WTC11 (cell line): ENCODE data around the gene TGFBR1. TPM values are rescaled to one million over a fixed set of nuclear protein-coding genes. Genes with fewer than 3 reads are reported as not detected.

Experiments used
- ATAC-seq: fragments of 200-7000 bp; cut with Tn5 transposase; 2 replicates; pipeline ENCODE4 v1.10.0; 2021; ENCODE audit warnings: mild to moderate bottlenecking, moderate library complexity
- CTCF ChIA-PET: fragments of 300-600 bp; sonication (Branson Sonifier 250); formaldehyde crosslinking; loops from one replicate; lab custom pipeline; 2021; ENCODE audit warnings: antibody characterized with exemption; lab: Charles Lee
- POLR2A ChIA-PET: fragments of 350-600 bp; sonication (Branson Sonifier 250); formaldehyde crosslinking; loops from one replicate; lab custom pipeline; 2021; ENCODE audit warnings: antibody characterized with exemption; lab: Charles Lee
- DNase-seq: peaks from one replicate; pipeline ENCODE4 v3.0.0; 2021; ENCODE audit warnings: low spot score
- H3K27ac Mint-ChIP-seq: 2 replicates; pipeline ENCODE4 v1.8.0; 2021; ENCODE audit warnings: mixed read lengths
- H3K27me3 Mint-ChIP-seq: 2 replicates; pipeline ENCODE4 v1.8.0; 2021; ENCODE audit warnings: low read depth, mild to moderate bottlenecking, moderate library complexity, mixed read lengths
- H3K36me3 Mint-ChIP-seq: 2 replicates; pipeline ENCODE4 v1.8.0; 2021; ENCODE audit warnings: mixed read lengths
- H3K4me1 Mint-ChIP-seq: 2 replicates; pipeline ENCODE4 v1.8.0; 2022; ENCODE audit warnings: mixed read lengths
- H3K4me3 Mint-ChIP-seq: 2 replicates; pipeline ENCODE4 v1.8.0; 2021; ENCODE audit warnings: mild to moderate bottlenecking, moderate library complexity, mixed read lengths
- H3K9me3 Mint-ChIP-seq: 2 replicates; pipeline ENCODE4 v1.8.0; 2021; ENCODE audit warnings: mixed read lengths
- CBFB ChIP-seq: sonication (generic); formaldehyde crosslinking; IDR thresholded peaks from 2 replicates; pipeline ENCODE4 v1.8.1; 2022; ENCODE audit warnings: mild to moderate bottlenecking, low read depth, missing genetic modification reagents
- CREB1 ChIP-seq: sonication (generic); formaldehyde crosslinking; IDR thresholded peaks from 2 replicates; pipeline ENCODE4 v1.8.0; 2023; ENCODE audit warnings: mild to moderate bottlenecking, missing genetic modification reagents
- CREM ChIP-seq: sonication (generic); formaldehyde crosslinking; IDR thresholded peaks from 2 replicates; pipeline ENCODE4 v1.8.1; 2022; ENCODE audit warnings: mild to moderate bottlenecking, missing genetic modification reagents, moderate library complexity
- ESRRA ChIP-seq: sonication (generic); formaldehyde crosslinking; IDR thresholded peaks from 2 replicates; pipeline ENCODE4 v1.8.1; 2022; ENCODE audit warnings: mild to moderate bottlenecking, missing genetic modification reagents, borderline replicate concordance
- GRHL2 ChIP-seq: fragments of 250-450 bp; sonication (Bioruptor Pico); IDR thresholded peaks from 2 replicates; pipeline ENCODE4 v1.8.0; 2022; ENCODE audit warnings: mild to moderate bottlenecking, moderate library complexity; ENCODE audit not compliant: insufficient replicate concordance, severe bottlenecking
- JAZF1 ChIP-seq: fragments of 250-450 bp; sonication (Bioruptor Pico); IDR thresholded peaks from 2 replicates; pipeline ENCODE4 v1.9.0; 2021; ENCODE audit warnings: moderate library complexity, mild to moderate bottlenecking, inconsistent platforms
- KAT7 ChIP-seq: sonication (generic); formaldehyde crosslinking; IDR thresholded peaks from 2 replicates; pipeline ENCODE4 v1.8.1; 2023; ENCODE audit warnings: missing genetic modification reagents, mild to moderate bottlenecking, borderline replicate concordance
- NR2C2 ChIP-seq: sonication (generic); formaldehyde crosslinking; IDR thresholded peaks from 2 replicates; pipeline ENCODE4 v1.8.0; 2022; ENCODE audit warnings: mild to moderate bottlenecking, missing genetic modification reagents
- SP1 ChIP-seq: sonication (generic); formaldehyde crosslinking; conservative IDR thresholded peaks from 2 replicates; pipeline ENCODE4 v1.8.1; 2022; ENCODE audit warnings: missing genetic modification reagents
- TCF7 ChIP-seq: sonication (generic); formaldehyde crosslinking; IDR thresholded peaks from 2 replicates; pipeline ENCODE4 v1.8.0; 2022; ENCODE audit warnings: mild to moderate bottlenecking, low read depth, missing genetic modification reagents, moderate library complexity
- ZNF219 ChIP-seq: sonication (generic); formaldehyde crosslinking; IDR thresholded peaks from 2 replicates; pipeline ENCODE4 v1.8.0; 2023; ENCODE audit warnings: missing genetic modification reagents, mild to moderate bottlenecking, borderline replicate concordance
- total RNA-seq: library from RNA; stranded (reverse); gene quantifications from 3 replicates; pipeline ENCODE4 v1.2.3, GENCODE V29; 2021
- TF ChIP-seq, protein P1 (sequence below): sonication (generic); formaldehyde crosslinking; IDR thresholded peaks from 2 replicates; pipeline ENCODE4 v1.8.1; 2023; ENCODE audit warnings: mild to moderate bottlenecking, moderate library complexity, missing genetic modification reagents
- TF ChIP-seq, protein P2 (sequence below): sonication (generic); formaldehyde crosslinking; IDR thresholded peaks from 2 replicates; pipeline ENCODE4 v1.8.1; 2023; ENCODE audit warnings: mild to moderate bottlenecking, missing genetic modification reagents
- TF ChIP-seq, protein P3 (sequence below): sonication (generic); formaldehyde crosslinking; IDR thresholded peaks from 2 replicates; pipeline ENCODE4 v1.8.1; 2023; ENCODE audit warnings: mild to moderate bottlenecking, missing genetic modification reagents, moderate library complexity
- TF ChIP-seq, protein P4 (sequence below): fragments of 200-600 bp; IDR thresholded peaks from 2 replicates; pipeline ENCODE4 v1.8.0; 2022; ENCODE audit warnings: antibody characterized with exemption
- TF ChIP-seq, protein P5 (sequence below): sonication (generic); formaldehyde crosslinking; conservative IDR thresholded peaks from 2 replicates; pipeline ENCODE4 v1.8.1; 2022; ENCODE audit warnings: mild to moderate bottlenecking, missing genetic modification reagents

The TGFBR1 gene
- total RNA-seq, 1 experiment from 2014 or later = 42.4 TPM

- ChIA-PET CTCF (interaction anchor here (0.8 to 1.6 kb wide), 5 partner anchors 19 to 829 kb away, joined by 3 to 7 read pairs (median 4); partner anchors contain the start of gene ALG2), POLR2A (interaction anchor here (1.1 kb wide), 1 partner anchor 59 kb away, joined by 6 read pairs; no protein-coding TSS in a partner anchor)
- TF ChIP-seq CREM (no peak), ESRRA (CRISPR knock-in tag) (no peak), JAZF1 (CRISPR knock-in tag) (no peak), NR2C2 (no peak), SP1 (CRISPR knock-in tag) (no peak), CBFB (CRISPR knock-in tag) (no peak)
- TF ChIP-seq, protein P1, sequence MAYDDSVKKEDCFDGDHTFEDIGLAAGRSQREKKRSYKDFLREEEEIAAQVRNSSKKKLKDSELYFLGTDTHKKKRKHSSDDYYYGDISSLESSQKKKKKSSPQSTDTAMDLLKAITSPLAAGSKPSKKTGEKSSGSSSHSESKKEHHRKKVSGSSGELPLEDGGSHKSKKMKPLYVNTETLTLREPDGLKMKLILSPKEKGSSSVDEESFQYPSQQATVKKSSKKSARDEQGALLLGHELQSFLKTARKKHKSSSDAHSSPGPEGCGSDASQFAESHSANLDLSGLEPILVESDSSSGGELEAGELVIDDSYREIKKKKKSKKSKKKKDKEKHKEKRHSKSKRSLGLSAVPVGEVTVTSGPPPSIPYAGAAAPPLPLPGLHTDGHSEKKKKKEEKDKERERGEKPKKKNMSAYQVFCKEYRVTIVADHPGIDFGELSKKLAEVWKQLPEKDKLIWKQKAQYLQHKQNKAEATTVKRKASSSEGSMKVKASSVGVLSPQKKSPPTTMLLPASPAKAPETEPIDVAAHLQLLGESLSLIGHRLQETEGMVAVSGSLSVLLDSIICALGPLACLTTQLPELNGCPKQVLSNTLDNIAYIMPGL = no peak
- TF ChIP-seq, protein P2, sequence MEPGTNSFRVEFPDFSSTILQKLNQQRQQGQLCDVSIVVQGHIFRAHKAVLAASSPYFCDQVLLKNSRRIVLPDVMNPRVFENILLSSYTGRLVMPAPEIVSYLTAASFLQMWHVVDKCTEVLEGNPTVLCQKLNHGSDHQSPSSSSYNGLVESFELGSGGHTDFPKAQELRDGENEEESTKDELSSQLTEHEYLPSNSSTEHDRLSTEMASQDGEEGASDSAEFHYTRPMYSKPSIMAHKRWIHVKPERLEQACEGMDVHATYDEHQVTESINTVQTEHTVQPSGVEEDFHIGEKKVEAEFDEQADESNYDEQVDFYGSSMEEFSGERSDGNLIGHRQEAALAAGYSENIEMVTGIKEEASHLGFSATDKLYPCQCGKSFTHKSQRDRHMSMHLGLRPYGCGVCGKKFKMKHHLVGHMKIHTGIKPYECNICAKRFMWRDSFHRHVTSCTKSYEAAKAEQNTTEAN = no peak
Observed at GRCh38 chr9:99182356-99182755, 77.4 kb downstream of the TGFBR1 start.

GRCh38 chr9:99183616-99184015, 78.7 kb downstream of the TGFBR1 start:
- H3K9me3 Mint-ChIP-seq = no peaks in the 10 kb centered on the region
- DNase-seq = no peak
- no peaks in the 10 kb centered on the region for H3K36me3 Mint-ChIP-seq
- H3K27me3 Mint-ChIP-seq = no peaks in the 10 kb centered on the region; the same call in 1 of the 2 replicates
- TF ChIP-seq, protein P3, sequence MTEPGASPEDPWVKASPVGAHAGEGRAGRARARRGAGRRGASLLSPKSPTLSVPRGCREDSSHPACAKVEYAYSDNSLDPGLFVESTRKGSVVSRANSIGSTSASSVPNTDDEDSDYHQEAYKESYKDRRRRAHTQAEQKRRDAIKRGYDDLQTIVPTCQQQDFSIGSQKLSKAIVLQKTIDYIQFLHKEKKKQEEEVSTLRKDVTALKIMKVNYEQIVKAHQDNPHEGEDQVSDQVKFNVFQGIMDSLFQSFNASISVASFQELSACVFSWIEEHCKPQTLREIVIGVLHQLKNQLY (CRISPR knock-in tag) = no peak
- no peak for TF ChIP-seq CBFB (CRISPR knock-in tag)
- TF ChIP-seq TCF7 (CRISPR knock-in tag) = no peak
- TF ChIP-seq ZNF219 (CRISPR knock-in tag) = no peak
- TF ChIP-seq JAZF1 (CRISPR knock-in tag) = no peak
- TF ChIP-seq, all 79 proteins: peak for 0
- peaks cover 19% of the 10 kb centered on the region for H3K4me1 Mint-ChIP-seq
- ATAC-seq = no peak
- no peak overlapping the region for H3K4me3 Mint-ChIP-seq
- no peak overlapping the region for H3K27ac Mint-ChIP-seq
- ChIA-PET POLR2A (interaction anchor here (0.6 kb wide), 1 partner anchor 76 kb away, joined by 3 read pairs; no protein-coding TSS in a partner anchor), CTCF (interaction anchor here (0.7 to 2.9 kb wide), 10 partner anchors 10 to 827 kb away, joined by 4 to 33 read pairs (median 10); partner anchors contain the start of genes ALG2 and SEC61B)

More at GRCh38 chr9:99182356-99182755, 77.4 kb downstream of the TGFBR1 start:
- H3K27me3 Mint-ChIP-seq = no peaks in the 10 kb centered on the region; the same call in 1 of the 2 replicates
- H3K27ac Mint-ChIP-seq = no peak overlapping the region
- no peak for DNase-seq
- no peaks in the 10 kb centered on the region for H3K9me3 Mint-ChIP-seq
- H3K4me3 Mint-ChIP-seq = no peak overlapping the region
- ATAC-seq = no peak
- peaks cover 23% of the 10 kb centered on the region for H3K4me1 Mint-ChIP-seq
- H3K36me3 Mint-ChIP-seq = no peaks in the 10 kb centered on the region

DNA sequence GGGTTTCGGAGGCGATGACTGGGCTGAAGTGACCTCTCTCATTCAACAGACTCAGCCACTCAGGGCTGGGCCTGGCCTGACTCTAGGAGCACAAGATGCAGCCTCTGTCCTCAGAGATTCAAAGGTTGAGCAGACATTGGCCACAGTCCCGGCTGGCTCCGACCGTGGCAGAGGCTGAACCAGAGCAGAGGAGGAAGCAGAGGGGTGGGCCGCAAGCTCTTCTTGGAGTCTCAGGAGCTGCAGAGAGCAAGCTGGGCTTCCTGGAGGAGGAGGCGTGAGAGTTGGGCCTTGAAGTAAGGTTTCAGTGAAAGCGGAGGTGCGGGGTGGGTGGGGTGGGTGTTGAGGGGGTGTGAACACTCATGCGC, 79.2 kb downstream of the TGFBR1 start:
- Mint-ChIP-seq H3K27ac (no peak overlapping the region), H3K4me1 (peaks cover 17% of the 10 kb centered on the region), H3K27me3 (no peaks in the 10 kb centered on the region; the same call in 1 of the 2 replicates)
- peak; percentile 24 for ATAC-seq
- CTCF ChIA-PET = interaction anchor here (0.9 to 2.9 kb wide), 15 partner anchors 10 to 827 kb away, joined by 3 to 33 read pairs (median 8); partner anchors contain the start of genes ALG2 and SEC61B
- TF ChIP-seq GRHL2 (CRISPR knock-in tag) = no peak
- TF ChIP-seq, protein P4, sequence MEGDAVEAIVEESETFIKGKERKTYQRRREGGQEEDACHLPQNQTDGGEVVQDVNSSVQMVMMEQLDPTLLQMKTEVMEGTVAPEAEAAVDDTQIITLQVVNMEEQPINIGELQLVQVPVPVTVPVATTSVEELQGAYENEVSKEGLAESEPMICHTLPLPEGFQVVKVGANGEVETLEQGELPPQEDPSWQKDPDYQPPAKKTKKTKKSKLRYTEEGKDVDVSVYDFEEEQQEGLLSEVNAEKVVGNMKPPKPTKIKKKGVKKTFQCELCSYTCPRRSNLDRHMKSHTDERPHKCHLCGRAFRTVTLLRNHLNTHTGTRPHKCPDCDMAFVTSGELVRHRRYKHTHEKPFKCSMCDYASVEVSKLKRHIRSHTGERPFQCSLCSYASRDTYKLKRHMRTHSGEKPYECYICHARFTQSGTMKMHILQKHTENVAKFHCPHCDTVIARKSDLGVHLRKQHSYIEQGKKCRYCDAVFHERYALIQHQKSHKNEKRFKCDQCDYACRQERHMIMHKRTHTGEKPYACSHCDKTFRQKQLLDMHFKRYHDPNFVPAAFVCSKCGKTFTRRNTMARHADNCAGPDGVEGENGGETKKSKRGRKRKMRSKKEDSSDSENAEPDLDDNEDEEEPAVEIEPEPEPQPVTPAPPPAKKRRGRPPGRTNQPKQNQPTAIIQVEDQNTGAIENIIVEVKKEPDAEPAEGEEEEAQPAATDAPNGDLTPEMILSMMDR = no peak
- TF ChIP-seq, protein P5, sequence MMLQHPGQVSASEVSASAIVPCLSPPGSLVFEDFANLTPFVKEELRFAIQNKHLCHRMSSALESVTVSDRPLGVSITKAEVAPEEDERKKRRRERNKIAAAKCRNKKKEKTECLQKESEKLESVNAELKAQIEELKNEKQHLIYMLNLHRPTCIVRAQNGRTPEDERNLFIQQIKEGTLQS (CRISPR knock-in tag) = no peak
- TF ChIP-seq KAT7 (CRISPR knock-in tag) = no peak
- no peak for TF ChIP-seq CREB1 (CRISPR knock-in tag)
- TF ChIP-seq, all 79 proteins: peak for 0
- no peaks in the 10 kb centered on the region for H3K36me3 Mint-ChIP-seq
- no peak for DNase-seq
- H3K4me3 Mint-ChIP-seq = no peak overlapping the region
- POLR2A ChIA-PET = interaction anchor here (0.6 to 2.5 kb wide), 2 partner anchors 38 to 76 kb away, joined by 3 to 11 read pairs; partner anchors contain the start of genes ALG2 and SEC61B
- no peaks in the 10 kb centered on the region for H3K9me3 Mint-ChIP-seq
